Measurements from ENCODE around the gene DSTN. TPM values are rescaled to one million over a fixed set of nuclear protein-coding genes. Genes with fewer than 3 reads are reported as not detected.
A peak's percentile ranks its signal among the peaks of the same experiment; 100 is the strongest.

DSTN gene
- total RNA-seq, 1 experiment from 2014 or later: 202 TPM

- TF ChIP-seq, protein P1, sequence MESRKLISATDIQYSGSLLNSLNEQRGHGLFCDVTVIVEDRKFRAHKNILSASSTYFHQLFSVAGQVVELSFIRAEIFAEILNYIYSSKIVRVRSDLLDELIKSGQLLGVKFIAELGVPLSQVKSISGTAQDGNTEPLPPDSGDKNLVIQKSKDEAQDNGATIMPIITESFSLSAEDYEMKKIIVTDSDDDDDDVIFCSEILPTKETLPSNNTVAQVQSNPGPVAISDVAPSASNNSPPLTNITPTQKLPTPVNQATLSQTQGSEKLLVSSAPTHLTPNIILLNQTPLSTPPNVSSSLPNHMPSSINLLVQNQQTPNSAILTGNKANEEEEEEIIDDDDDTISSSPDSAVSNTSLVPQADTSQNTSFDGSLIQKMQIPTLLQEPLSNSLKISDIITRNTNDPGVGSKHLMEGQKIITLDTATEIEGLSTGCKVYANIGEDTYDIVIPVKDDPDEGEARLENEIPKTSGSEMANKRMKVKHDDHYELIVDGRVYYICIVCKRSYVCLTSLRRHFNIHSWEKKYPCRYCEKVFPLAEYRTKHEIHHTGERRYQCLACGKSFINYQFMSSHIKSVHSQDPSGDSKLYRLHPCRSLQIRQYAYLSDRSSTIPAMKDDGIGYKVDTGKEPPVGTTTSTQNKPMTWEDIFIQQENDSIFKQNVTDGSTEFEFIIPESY (IDR thresholded peaks at IDR 0.05; ENCODE audit: extremely low read depth, insufficient replicate concordance, low read length): no peak
- no peak for TF ChIP-seq ELF1 (IDR thresholded peaks at IDR 0.05; ENCODE audit: borderline replicate concordance, low read depth)
Observed at GRCh38 chr20:17558154-17558940, 11.5 kb upstream of the DSTN start (continued).

- H2AFZ ChIP-seq (ENCODE audit: low read depth, low read length, poor library complexity, severe bottlenecking): peak overlapping the region; percentile 37
- peak overlapping the region; percentile 71 for H3K9ac ChIP-seq (ENCODE audit: low read length)
- CTCF ChIA-PET: no interaction called here
Observed at GRCh38 chr20:17558941-17559304, 11.0 kb upstream of the DSTN start.

More at GRCh38 chr20:17558941-17559304, 11.0 kb upstream of the DSTN start:
- Histone ChIP-seq H3K79me2 (ENCODE audit: insufficient read depth, low read length) (no peaks in the 10 kb centered on the region; the same call in 1 of the 2 replicates), H3K4me2 (ENCODE audit: low read length) (peak overlapping the region; percentile 78), H3K27ac (ENCODE audit: low read depth, low read length) (peak overlapping the region; percentile 91), H3K9me2 (ENCODE audit: insufficient read depth) (no peaks in the 10 kb centered on the region), H4K20me1 (ENCODE audit: insufficient read depth) (no peaks in the 10 kb centered on the region), H3K27me3 (ENCODE audit: insufficient read depth, low read length) (no peaks in the 10 kb centered on the region), H3K4me1 (ENCODE audit: control insufficient read depth in 1 of 2, insufficient read depth in 2 of 2, low read length in 2 of 2) (peaks cover 50 to 77% of the 10 kb centered on the region in 2 experiments), H3K36me3 (ENCODE audit: control insufficient read depth in 1 of 2, insufficient read depth in 2 of 2, low read length in 2 of 2) (no peaks in the 10 kb centered on the region), H3K4me3 (replicated peaks in 1 of 2; ENCODE audit: low read depth in 1 of 2, low read length in 2 of 2) (peak overlapping the region; percentile 46 to 56), H3K9me3 (ENCODE audit: control insufficient read depth in 1 of 2, insufficient read depth in 1 of 2, low read depth in 1 of 2, low read length in 2 of 2) (no peaks in the 10 kb centered on the region)
- TSS peak; percentile 71 for BruUV-seq (replicated peaks)
- intact Hi-C loops (cut with micrococcal nuclease): loop anchor here (1.0 kb wide), 1 partner anchor 10 kb away; no protein-coding TSS in a partner anchor
- ChIA-PET POLR2A (interaction anchor here (3.8 kb wide), 1 partner anchor 11 kb away, joined by 38 read pairs; the partner anchor contains the start of gene DSTN), RAD21 (ENCODE audit: low non-redundant PET in 1 of 2, low total read pairs in 2 of 2, uncharacterized antibody in 2 of 2, unreplicated experiment in 2 of 2) (no interaction called here)
- TF ChIP-seq TCF7L2 (IDR thresholded peaks at IDR 0.05; ENCODE audit: borderline replicate concordance, extremely low read depth, insufficient read depth, insufficient read length) (peak; percentile 41), JUND (IDR thresholded peaks at IDR 0.05) (no peak), CEBPB (IDR thresholded peaks at IDR 0.05; ENCODE audit: low read depth) (no peak), ELF1 (IDR thresholded peaks at IDR 0.05; ENCODE audit: borderline replicate concordance, low read depth) (no peak), SIN3A (IDR thresholded peaks at IDR 0.05; ENCODE audit: low read depth) (no peak)
- no peak for DNase-seq (ENCODE audit: low read depth, low spot score)
- ATAC-seq: peak; percentile 8; the same call in 1 of the 2 replicates
